SK-N-MC (cell line): ENCODE results near the gene FAM53B.

ENCODE experiments used
- EZH2 ChIP-seq: fragments of 200-600 bp; sonication (generic); IDR thresholded peaks from one replicate; pipeline ENCODE4 v1.6.1; 2017; ENCODE audit warnings: antibody characterized with exemption
- POLR2AphosphoS5 ChIP-seq: IDR thresholded peaks from 2 replicates; pipeline ENCODE4 v1.6.1; 2012; ENCODE audit warnings: mild to moderate bottlenecking, low read depth, low read length, borderline replicate concordance

- TF ChIP-seq POLR2AphosphoS5 (no peak), EZH2 (no peak)
Measured at GRCh38 chr10:124597846-124598165, 146.4 kb downstream of the FAM53B start.
